PC-3 (cell line): Measurements from ENCODE around the gene FRMPD1.

ENCODE experiments used
- EZH2 ChIP-seq: fragments of 300-600 bp; sonication (generic); IDR thresholded peaks from one replicate; pipeline ENCODE4 v1.6.1; 2017; ENCODE audit warnings: antibody characterized with exemption, mild to moderate bottlenecking, low read length; ENCODE audit not compliant: unreplicated experiment
- EZH2phosphoT487 ChIP-seq: fragments of 300-600 bp; sonication (generic); IDR thresholded peaks from 2 replicates; pipeline ENCODE4 v1.6.1; 2018; ENCODE audit warnings: mild to moderate bottlenecking, antibody characterized with exemption, low read length, borderline replicate concordance

- TF ChIP-seq EZH2phosphoT487 = no peak
- TF ChIP-seq EZH2 = no peak
These were observed 57.0 kb downstream of the FRMPD1 start for GRCh38 chr9:37707748-37708147.
